Aorta (tissue), 5 donors: ENCODE data around the gene TNS4. TPM values are rescaled to one million over a fixed set of nuclear protein-coding genes. Genes with fewer than 3 reads are reported as not detected.

Experiments
- ATAC-seq: fragments of 200-7000 bp; cut with Tn5 transposase; one replicate; pipeline ENCODE4 v1.9.1; 2022; ENCODE audit warnings: moderate library complexity; ENCODE audit not compliant: low FRiP score
- DNase-seq, 2 donors: peaks; one replicate each; pipeline ENCODE4 v3.0.0-alpha.2; 2020
- H3K27ac ChIP-seq, 2 donors: one replicate each; pipeline ENCODE4 v1.5.1; 2013; ENCODE audit warnings: low read length in 2 of 2, mild to moderate bottlenecking in 2 of 2, moderate library complexity in 2 of 2, control low read depth in 1 of 2, inconsistent platforms in 1 of 2, low read depth in 1 of 2
- H3K27me3 ChIP-seq, 2 donors: one replicate each; pipeline ENCODE4 v1.6.1; 2013; ENCODE audit warnings: control low read depth in 1 of 2, low read length in 1 of 2, mild to moderate bottlenecking in 1 of 2, moderate library complexity in 1 of 2; ENCODE audit not compliant: insufficient read depth in 2 of 2, control insufficient read depth in 1 of 2
- H3K36me3 ChIP-seq, 2 donors: one replicate each; pipeline ENCODE4 v1.6.1; 2013; ENCODE audit warnings: control low read depth in 1 of 2, low read length in 1 of 2, mild to moderate bottlenecking in 1 of 2; ENCODE audit not compliant: insufficient read depth in 2 of 2, control insufficient read depth in 1 of 2
- H3K4me1 ChIP-seq, 2 donors: one replicate each; pipeline ENCODE4 v1.6.1; 2013; ENCODE audit warnings: low read length in 2 of 2, control low read depth in 1 of 2, mild to moderate bottlenecking in 1 of 2, moderate library complexity in 1 of 2; ENCODE audit not compliant: insufficient read depth in 2 of 2, control insufficient read depth in 1 of 2
- H3K4me3 ChIP-seq, 2 donors: one replicate each; pipeline ENCODE4 v1.5.1; 2013; ENCODE audit warnings: low read length in 2 of 2, control low read depth in 1 of 2, mild to moderate bottlenecking in 1 of 2
- H3K9me3 ChIP-seq: one replicate; pipeline ENCODE4 v1.6.1; 2013; ENCODE audit warnings: mild to moderate bottlenecking, low read length; ENCODE audit not compliant: control insufficient read depth
- WGBS, 2 donors: extraction: QIAGEN DNeasy Blood & Tissue Kit; methylation state at CpG; one replicate each; pipeline ENCODE4 v1.1.7; 2013; 5-methylcytosine and 5-hydroxymethylcytosine counted together
- intact Hi-C, 2 donors: fragments of 100-400 bp; cut with DNase I; formaldehyde crosslinking; loops; one replicate each; pipeline versions ENCODE4 v1.14.2 to v1.15.0; 2022
- polyA plus RNA-seq, 2 donors: library from polyadenylated mRNA; stranded (reverse); fragments of 200-250 nt; gene quantifications; one replicate each; pipeline ENCODE4 v1.2.3, GENCODE V29; 2013
- total RNA-seq, 2 donors: library from RNA; stranded (reverse); fragmentation: NEBNext Ultra II Directional; extraction: Animal tissue kit (Norgen Biotek cat#: 25700); gene quantifications; one replicate each; pipeline ENCODE4 v1.2.1, GENCODE V29; 2021
- donor health status: healthy with polysubstance abuse.
- donor health status: Bipolar disorder and iron deficiency.
- donor health status: DM: no; HTN: no; CAD: no.
- donor health status: DM: no; HTN: no; CAD: no.
- donor health status: DM: yes; HTN: yes; CAD: no.

The TNS4 gene
- total and polyA plus RNA-seq, 4 donors: 0.05 to 0.39 TPM; not detected in 2

DNA sequence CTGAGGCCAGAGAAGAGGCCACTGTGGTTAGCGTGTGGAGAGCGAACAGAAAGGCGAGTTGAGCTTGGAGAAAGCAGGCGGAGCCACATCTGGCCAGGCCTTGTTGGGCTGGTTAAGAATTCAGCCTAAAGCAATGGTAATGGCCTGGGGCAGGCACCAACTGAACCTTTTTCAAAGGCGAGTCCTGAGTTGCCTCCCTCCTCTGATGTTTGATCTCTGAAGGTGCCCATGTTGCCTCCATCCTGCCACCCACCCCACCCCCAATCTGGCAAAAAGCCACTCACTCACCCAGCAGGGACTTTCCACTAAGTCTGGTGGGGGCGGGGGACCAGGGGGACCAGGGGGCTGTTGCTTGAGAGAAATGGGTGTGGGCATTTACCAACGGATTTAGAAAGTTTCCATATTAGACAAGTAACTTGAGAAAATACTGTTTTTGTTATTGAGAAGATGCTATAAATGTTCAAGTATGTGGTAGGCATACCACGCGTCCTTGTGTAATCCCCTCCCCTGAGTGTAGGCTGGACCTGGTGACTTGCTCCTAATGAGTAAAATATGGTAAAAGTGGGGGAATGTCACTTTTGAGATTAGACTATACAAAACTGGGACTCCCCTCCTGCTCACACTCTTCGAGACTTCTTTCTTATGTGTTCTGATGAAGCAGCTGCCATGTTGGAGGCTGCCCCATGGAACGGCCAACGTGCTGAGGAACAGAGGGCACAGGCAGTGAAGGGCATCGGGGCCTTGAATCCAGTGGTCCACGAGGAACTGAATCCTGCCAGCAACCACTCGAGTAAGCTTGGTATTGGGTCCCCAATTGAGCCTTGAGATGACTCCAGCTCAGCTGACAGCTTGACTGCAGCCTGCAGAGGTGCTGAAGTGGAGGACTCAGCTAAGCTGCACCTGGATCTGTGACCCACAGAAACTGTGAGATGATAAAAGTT, 29.9 kb upstream of the TNS4 start:
- no peaks in the 10 kb centered on the region for H3K36me3 ChIP-seq
- DNase-seq: peak in 1 of 2 donors; percentile 54
- no peak overlapping the region for H3K27ac ChIP-seq
- no peaks in the 10 kb centered on the region for H3K4me1 ChIP-seq
- H3K4me3 ChIP-seq: no peak overlapping the region
- no peak for ATAC-seq
- WGBS, 2 donors: 91 to 92% methylated on average over 15 of the region's 15 CpGs
- no peaks in the 10 kb centered on the region for H3K9me3 ChIP-seq
- H3K27me3 ChIP-seq: no peaks in the 10 kb centered on the region
- intact Hi-C loops: loop anchor here (5.0 to 10.0 kb wide), 6 partner anchors 54 to 174 kb away; partner anchors contain the start of gene IGFBP4 (in 1 of the 2)

DNA sequence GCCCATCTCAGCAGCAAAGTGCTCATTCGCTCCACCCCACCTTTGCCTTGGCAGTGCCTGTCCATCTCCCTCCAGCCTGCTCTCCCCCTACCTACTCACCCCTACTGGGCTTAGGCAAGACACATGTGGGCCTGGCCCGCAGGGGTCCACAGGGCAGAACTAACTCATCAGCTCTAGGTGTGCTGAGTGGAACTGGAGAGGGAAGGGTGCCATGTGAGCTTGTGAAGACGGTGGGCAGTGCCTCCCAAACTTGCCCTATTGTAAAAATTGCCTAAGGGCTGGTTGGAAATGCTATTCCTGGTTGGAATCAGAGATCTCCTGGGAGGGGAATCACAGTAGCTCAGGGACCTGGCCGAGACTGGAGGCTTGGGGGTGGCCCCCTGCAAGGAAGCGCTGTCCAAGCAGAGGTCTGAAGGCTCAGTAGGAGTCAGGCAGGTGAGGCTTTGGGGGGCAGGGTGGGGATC, 29.1 kb upstream of the TNS4 start:
- Histone ChIP-seq H3K4me3 (no peak overlapping the region), H3K9me3 (no peaks in the 10 kb centered on the region), H3K36me3 (no peaks in the 10 kb centered on the region), H3K27me3 (no peaks in the 10 kb centered on the region), H3K27ac (no peak overlapping the region), H3K4me1 (no peaks in the 10 kb centered on the region)
- intact Hi-C loops: loop anchor here (5.0 to 10.0 kb wide), 6 partner anchors 53 to 173 kb away; partner anchors contain the start of gene IGFBP4 (in 1 of the 2)
- 86 to 90% methylated on average over 5 of the region's 5 CpGs for WGBS, 2 donors
- no peak for ATAC-seq
- peak in 1 of 2 donors; percentile 57 for DNase-seq

DNA sequence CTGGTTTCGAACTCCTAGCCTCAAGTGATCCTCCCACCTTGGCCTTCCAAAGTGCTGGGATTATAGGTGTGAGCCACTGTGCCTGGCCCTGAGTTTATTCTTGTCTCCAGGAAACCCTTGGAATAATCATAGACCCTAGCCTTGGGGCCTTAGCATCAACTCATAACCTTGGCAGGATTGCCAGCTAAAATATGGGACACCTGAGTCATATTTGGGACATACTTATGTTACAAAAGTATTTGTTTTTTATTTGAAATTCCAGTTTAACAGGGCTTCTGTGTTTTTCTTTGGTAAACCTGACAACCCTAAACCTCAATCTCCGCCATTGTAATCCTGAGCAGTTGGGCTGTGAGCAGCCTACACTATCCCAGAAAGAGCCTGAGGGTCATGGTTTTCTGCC, 28.6 kb upstream of the TNS4 start:
- intact Hi-C loops: loop anchor here (5.0 to 10.0 kb wide), 6 partner anchors 53 to 173 kb away; partner anchors contain the start of gene IGFBP4 (in 1 of the 2)
- 96 to 100% methylated on average over 2 of the region's 2 CpGs for WGBS, 2 donors
- no peak overlapping the region for H3K4me3 ChIP-seq
- H3K4me1 ChIP-seq: no peaks in the 10 kb centered on the region
- no peak for DNase-seq
- no peak overlapping the region for H3K27ac ChIP-seq
- no peaks in the 10 kb centered on the region for H3K9me3 ChIP-seq
- H3K36me3 ChIP-seq: no peaks in the 10 kb centered on the region
- no peak for ATAC-seq
- H3K27me3 ChIP-seq: no peaks in the 10 kb centered on the region

DNA sequence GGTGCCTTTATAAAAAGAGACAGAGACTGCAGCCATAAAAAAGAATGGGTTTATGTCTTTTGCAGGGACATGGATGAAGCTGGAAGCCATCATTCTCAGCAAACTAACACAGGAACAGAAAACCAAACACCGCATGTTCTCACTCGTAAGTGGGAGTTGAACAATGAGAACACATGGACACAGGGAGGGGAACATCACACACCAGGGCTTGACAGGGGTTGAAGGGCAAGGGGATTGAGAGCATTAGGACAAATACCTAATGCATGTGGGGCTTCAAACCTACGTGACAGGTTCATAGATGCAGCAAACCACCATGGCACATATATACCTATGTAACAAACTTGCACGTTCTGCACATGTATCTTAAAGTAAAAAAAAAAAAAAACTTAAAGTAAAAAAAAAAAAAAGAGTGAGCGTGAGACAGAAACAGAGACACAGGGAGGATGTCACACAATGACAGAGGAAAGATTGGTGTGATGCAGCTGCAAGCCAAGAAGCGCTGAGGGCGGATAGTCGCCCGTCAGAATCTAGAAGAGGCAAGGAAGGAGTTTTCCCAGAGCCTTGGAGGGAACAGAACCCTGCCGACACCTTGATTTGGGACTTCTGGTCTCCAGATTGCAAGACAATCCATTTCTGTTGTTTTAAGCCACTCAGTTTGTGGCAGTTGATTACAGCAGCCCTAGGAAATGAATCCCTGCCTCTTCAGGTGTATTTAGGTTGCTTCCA, 27.4 kb upstream of the TNS4 start:
- WGBS, 2 donors: 87 to 89% methylated on average over 9 to 10 of the region's 10 CpGs
- Histone ChIP-seq H3K36me3 (no peaks in the 10 kb centered on the region), H3K27me3 (no peaks in the 10 kb centered on the region), H3K4me3 (no peak overlapping the region), H3K9me3 (no peaks in the 10 kb centered on the region), H3K27ac (no peak overlapping the region), H3K4me1 (no peaks in the 10 kb centered on the region)
- ATAC-seq (no peak), DNase-seq (peak in 1 of 2 donors; percentile 26)
- intact Hi-C loops: no loop called here

DNA sequence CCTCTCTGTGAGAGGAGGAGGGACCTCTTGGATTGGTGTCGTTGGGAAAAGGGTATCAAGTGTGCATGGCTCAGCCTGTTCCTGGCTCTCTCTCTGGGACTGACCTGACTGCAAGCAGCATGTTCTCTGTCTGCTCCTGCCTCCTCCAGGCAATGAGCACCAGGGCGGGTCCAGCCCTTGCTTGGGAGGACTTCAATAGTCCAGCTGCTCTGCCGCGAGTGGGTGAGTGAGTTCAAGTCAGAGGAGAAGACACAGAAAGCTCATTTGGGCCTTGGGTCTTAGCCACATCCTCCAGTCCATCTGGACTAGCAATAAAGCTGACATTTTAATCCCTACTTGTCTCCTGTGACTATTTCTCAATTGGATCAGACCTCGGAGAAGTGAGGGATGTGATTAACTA, 25.2 kb upstream of the TNS4 start:
- peak in 1 of 2 donors; percentile 61 for DNase-seq
- ATAC-seq: no peak
- intact Hi-C loops: no loop called here

DNA sequence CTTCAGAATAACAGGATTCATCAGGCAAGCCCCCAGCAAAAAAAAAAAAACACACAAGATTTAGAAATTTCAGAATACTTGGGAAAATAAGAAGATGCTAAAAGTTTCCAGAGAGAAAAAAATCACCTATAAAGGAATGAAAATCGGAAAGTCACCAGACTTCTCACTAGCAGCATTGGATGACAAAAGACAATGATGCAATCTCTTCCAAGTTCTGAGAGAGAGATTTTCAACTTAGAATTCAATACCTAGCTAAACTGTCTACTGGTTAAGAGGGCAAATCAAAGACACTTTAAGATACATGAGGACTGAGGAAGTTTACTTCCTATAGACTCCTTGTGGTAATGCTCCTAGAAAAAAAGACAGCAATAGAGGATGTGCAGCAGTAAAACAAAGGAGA, 23.9 kb upstream of the TNS4 start:
- intact Hi-C loops: no loop called here
- no peak for DNase-seq
- H3K36me3 ChIP-seq: no peaks in the 10 kb centered on the region
- H3K4me3 ChIP-seq: no peak overlapping the region
- 91 to 97% methylated on average over 1 of the region's 1 CpG for WGBS, 2 donors
- H3K27ac ChIP-seq: no peak overlapping the region
- no peaks in the 10 kb centered on the region for H3K4me1 ChIP-seq
- ATAC-seq: no peak
- no peaks in the 10 kb centered on the region for H3K9me3 ChIP-seq
- H3K27me3 ChIP-seq: no peaks in the 10 kb centered on the region

More for the DNA sequence above, 25.2 kb upstream of the TNS4 start:
- Histone ChIP-seq H3K36me3 (no peaks in the 10 kb centered on the region), H3K4me1 (no peaks in the 10 kb centered on the region), H3K27ac (no peak overlapping the region), H3K27me3 (no peaks in the 10 kb centered on the region), H3K9me3 (no peaks in the 10 kb centered on the region), H3K4me3 (no peak overlapping the region)
- WGBS, 2 donors: 78 to 79% methylated on average over 5 of the region's 5 CpGs

DNA sequence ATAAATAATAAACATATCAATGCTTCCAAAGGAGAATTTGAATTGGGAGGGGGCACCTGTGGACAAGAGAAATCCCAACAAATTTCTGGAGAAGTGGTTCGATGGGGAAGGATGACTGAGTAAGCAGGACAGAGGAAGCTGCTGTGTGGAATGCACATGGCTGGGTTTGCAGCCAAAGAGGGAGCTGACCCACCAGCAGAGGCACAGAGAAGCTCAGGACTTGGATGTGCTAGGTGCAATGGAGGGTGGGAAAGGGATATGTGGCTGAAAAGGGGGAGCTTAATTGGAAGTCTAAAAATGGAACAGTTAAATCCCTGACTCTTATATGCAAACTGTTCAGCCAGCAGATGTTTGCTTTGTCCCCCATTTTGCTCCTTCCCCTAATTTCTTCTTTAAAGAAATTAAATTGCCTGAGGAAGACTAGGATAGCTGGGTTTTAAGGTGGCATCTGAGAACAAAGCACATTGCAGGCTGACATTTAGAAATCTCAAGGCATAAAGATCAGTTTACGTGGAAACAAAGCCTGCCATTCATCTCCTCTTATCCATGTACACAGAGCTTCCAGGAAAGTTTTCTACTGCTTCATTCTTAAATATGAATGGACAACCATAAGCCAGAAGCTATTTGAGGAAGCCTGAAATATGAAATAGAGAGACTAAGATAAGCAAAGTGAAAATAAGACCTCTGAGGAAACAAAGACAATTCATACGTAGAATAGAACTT, 23.0 kb upstream of the TNS4 start:
- Histone ChIP-seq H3K27ac (no peak overlapping the region), H3K27me3 (no peaks in the 10 kb centered on the region), H3K9me3 (no peaks in the 10 kb centered on the region), H3K4me3 (no peak overlapping the region), H3K36me3 (no peaks in the 10 kb centered on the region), H3K4me1 (no peaks in the 10 kb centered on the region)
- intact Hi-C loops: no loop called here
- DNase-seq (peak in 1 of 2 donors; percentile 20), ATAC-seq (no peak)
- WGBS, 2 donors: 69 to 71% methylated on average over 3 of the region's 3 CpGs

DNA sequence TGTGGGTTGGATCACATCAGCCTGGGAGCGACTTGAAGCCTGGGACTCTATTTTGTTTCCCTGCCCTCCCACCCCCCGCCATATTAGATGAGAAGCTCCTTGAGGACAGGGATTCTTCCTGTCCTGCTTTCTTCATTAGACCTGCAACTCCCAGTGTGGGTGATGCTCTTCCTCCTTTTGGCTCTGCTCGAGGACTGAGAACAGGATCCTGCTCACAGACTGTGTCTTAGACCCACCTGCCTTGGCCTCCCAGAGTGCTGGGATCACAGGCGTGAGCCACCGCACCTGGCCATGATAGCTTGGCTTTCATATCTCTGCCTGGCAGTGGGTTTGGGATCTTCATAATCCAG, 21.5 kb upstream of the TNS4 start:
- ATAC-seq: no peak
- Histone ChIP-seq H3K4me3 (no peak overlapping the region), H3K27ac (no peak overlapping the region), H3K27me3 (no peaks in the 10 kb centered on the region), H3K4me1 (no peaks in the 10 kb centered on the region), H3K36me3 (no peaks in the 10 kb centered on the region), H3K9me3 (no peaks in the 10 kb centered on the region)
- peak in 1 of 2 donors; percentile 2 for DNase-seq
- 94 to 96% methylated on average over 5 of the region's 5 CpGs for WGBS, 2 donors
- intact Hi-C loops: no loop called here
